ENCODE measurements around the gene PROCA1. TPM values are rescaled to one million over a fixed set of nuclear protein-coding genes. Genes with fewer than 3 reads are reported as not detected.

Gene PROCA1
- total RNA-seq, 1 donor from 2014 or later = 6.0 TPM

Other genes with a start within 250 kb of the PROCA1 start
- gene SLC13A2, start 238.2 kb downstream of the PROCA1 start, total RNA-seq = not detected in 2 replicates
- not detected in 2 replicates for gene FOXN1, start 205.5 kb downstream of the PROCA1 start, total RNA-seq
- 59.8 and 60.2 TPM in 2 replicates for gene UNC119, start 159.3 kb downstream of the PROCA1 start, total RNA-seq
- gene PIGS, start 140.4 kb downstream of the PROCA1 start, total RNA-seq = 65.8 and 70.9 TPM in 2 replicates
- gene ALDOC, start 135.0 kb downstream of the PROCA1 start, total RNA-seq = 70.2 and 72.9 TPM in 2 replicates
- gene SPAG5, start 112.9 kb downstream of the PROCA1 start, total RNA-seq = 89.6 and 91.3 TPM in 2 replicates
- 40.8 and 43.8 TPM in 2 replicates for gene RSKR, start 97.7 kb downstream of the PROCA1 start, total RNA-seq
- gene BLTP2, start 66.7 kb downstream of the PROCA1 start, total RNA-seq = 220 and 225 TPM in 2 replicates
- 43.8 and 46.2 TPM in 2 replicates for gene SDF2, start 50.0 kb downstream of the PROCA1 start, total RNA-seq
- 100 and 108 TPM in 2 replicates for gene SUPT6H, start 49.7 kb downstream of the PROCA1 start, total RNA-seq
- gene RAB34, start 6.0 kb upstream of the PROCA1 start, total RNA-seq = 19.2 and 20.6 TPM in 2 replicates
- 1,588 and 1,610 TPM in 2 replicates for gene RPL23A, start 8.1 kb upstream of the PROCA1 start, total RNA-seq
- gene TLCD1, start 14.3 kb upstream of the PROCA1 start, total RNA-seq = 12.5 and 16.8 TPM in 2 replicates
- 5.5 and 6.1 TPM in 2 replicates for gene NEK8, start 16.9 kb upstream of the PROCA1 start, total RNA-seq
- gene TRAF4, start 32.1 kb upstream of the PROCA1 start, total RNA-seq = 155 and 168 TPM in 2 replicates
- 22.4 and 24.0 TPM in 2 replicates for gene FAM222B, start 130.9 kb upstream of the PROCA1 start, total RNA-seq
- 56.8 and 61.2 TPM in 2 replicates for gene ERAL1, start 143.1 kb upstream of the PROCA1 start, total RNA-seq
- gene FLOT2, start 185.8 kb upstream of the PROCA1 start, total RNA-seq = 109 and 111 TPM in 2 replicates
- 32.4 and 34.3 TPM in 2 replicates for gene DHRS13, start 191.2 kb upstream of the PROCA1 start, total RNA-seq
- gene PHF12, start 239.6 kb upstream of the PROCA1 start, total RNA-seq = 61.1 TPM in 2 replicates

All from activated CD4-positive, alpha-beta T cell treated with anti-CD3 and anti-CD28 coated beads, Interleukin-2, amount 10 ng/mL, durations not matched to agents 24 days and 14 days (primary cell).